ENCODE results near the gene SEZ6L. TPM values are rescaled to one million over a fixed set of nuclear protein-coding genes. Genes with fewer than 3 reads are reported as not detected.

The SEZ6L gene
- total and polyA plus RNA-seq, 12 donors: 0.17 to 16.3 (median 3.9) TPM; not detected in 1

DNA sequence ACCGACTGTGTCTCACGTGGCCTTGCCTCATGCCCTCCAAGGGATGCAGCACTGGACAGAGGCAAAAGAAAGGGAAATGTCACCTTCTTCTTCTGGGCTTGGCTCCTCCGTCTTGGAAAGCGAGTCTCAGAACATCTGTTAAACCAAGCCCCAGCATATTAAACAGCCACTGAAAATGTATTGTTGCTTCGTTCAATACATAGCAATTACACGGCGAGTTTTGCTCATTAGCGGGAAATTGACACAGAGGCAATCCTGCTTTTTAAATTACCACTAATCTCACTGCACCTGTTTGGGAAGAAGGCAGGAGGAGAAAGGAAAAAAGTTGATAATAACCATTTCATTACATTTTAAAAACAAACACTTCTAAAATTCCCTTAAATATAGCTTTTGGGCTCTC lies 72.1 kb downstream of the SEZ6L start:
- no peaks in the 10 kb centered on the region for H3K27me3 ChIP-seq
- WGBS, 4 donors: 68 to 92% (median 87%) methylated on average over 8 of the region's 8 CpGs

DNA sequence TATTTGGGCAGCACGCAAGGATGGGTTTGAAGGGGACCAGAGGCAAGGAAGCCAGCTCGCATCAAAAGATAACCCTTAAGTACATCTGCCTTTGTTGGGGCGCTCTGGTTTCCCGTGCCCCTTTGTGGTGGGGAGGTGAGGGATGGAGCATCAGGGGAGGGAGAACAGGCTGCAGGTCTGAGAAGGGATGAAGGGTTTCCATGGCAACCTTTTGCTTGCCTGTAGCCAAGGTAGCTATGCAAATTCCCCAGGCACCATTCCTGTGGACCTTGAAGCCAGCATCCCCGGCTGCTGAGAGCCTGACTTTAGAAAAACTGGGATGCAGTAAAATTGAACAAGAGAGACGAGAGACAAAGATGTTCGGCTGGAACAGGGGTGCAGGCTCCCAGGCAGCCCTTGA lies 75.7 kb downstream of the SEZ6L start:
- intact Hi-C loops (cut with DNase I): no loop called here
- Histone ChIP-seq H3K27me3 (no peaks in the 10 kb centered on the region), H3K9me3 (replicated peaks in 1 of 3) (no peaks in the 10 kb centered on the region), H3K36me3 (replicated peaks in 1 of 2) (no peaks in the 10 kb centered on the region), H3K4me3 (no peak overlapping the region), H3K27ac (no peak overlapping the region), H3K4me1 (replicated peaks in 1 of 2) (no peaks in the 10 kb centered on the region)
- WGBS, 4 donors: 50 to 79% (median 55%) methylated on average over 6 to 7 of the region's 7 CpGs
- TF ChIP-seq, protein P1, sequence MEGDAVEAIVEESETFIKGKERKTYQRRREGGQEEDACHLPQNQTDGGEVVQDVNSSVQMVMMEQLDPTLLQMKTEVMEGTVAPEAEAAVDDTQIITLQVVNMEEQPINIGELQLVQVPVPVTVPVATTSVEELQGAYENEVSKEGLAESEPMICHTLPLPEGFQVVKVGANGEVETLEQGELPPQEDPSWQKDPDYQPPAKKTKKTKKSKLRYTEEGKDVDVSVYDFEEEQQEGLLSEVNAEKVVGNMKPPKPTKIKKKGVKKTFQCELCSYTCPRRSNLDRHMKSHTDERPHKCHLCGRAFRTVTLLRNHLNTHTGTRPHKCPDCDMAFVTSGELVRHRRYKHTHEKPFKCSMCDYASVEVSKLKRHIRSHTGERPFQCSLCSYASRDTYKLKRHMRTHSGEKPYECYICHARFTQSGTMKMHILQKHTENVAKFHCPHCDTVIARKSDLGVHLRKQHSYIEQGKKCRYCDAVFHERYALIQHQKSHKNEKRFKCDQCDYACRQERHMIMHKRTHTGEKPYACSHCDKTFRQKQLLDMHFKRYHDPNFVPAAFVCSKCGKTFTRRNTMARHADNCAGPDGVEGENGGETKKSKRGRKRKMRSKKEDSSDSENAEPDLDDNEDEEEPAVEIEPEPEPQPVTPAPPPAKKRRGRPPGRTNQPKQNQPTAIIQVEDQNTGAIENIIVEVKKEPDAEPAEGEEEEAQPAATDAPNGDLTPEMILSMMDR (IDR thresholded peaks at IDR 0.05): no peak
- TF ChIP-seq POLR2A (IDR thresholded peaks at IDR 0.05): no peak
- no peak for DNase-seq

More for the DNA sequence above, 72.1 kb downstream of the SEZ6L start:
- intact Hi-C loops (cut with DNase I): no loop called here
- Histone ChIP-seq H3K36me3 (replicated peaks in 1 of 2) (no peaks in the 10 kb centered on the region), H3K9me3 (replicated peaks in 1 of 3) (no peaks in the 10 kb centered on the region), H3K4me1 (replicated peaks in 1 of 2) (peaks cover 0 to 4% of the 10 kb centered on the region in 2 donors), H3K27ac (no peak overlapping the region), H3K4me3 (no peak overlapping the region)
- TF ChIP-seq, protein P1 (IDR thresholded peaks at IDR 0.05): no peak
- TF ChIP-seq POLR2A (IDR thresholded peaks at IDR 0.05): no peak
- no peak for DNase-seq

DNA sequence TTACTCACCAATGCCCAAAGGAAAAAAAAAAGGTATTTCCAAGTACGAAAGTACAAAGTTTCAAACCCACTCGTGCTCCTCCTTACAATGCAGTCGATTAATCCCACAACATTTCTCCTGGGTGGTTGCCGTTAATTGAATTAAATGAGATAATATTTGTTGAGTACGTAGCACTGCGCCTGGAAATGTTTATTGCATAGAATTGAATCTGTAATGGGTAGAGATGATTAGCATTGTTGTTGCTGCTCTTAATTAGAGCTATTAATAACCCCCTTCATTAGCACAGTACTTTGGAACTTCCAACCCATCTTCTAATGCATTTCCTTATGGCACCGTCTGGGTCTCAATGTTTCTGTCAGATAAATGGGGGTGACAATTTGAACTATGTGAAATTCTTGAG lies 77.3 kb downstream of the SEZ6L start:
- intact Hi-C loops (cut with DNase I): no loop called here
- WGBS, 4 donors: 81 to 88% (median 84%) methylated on average over 7 of the region's 7 CpGs
- no peak overlapping the region for H3K27ac ChIP-seq
- H3K9me3 ChIP-seq (replicated peaks in 1 of 3): no peaks in the 10 kb centered on the region
- DNase-seq: no peak
- no peaks in the 10 kb centered on the region for H3K27me3 ChIP-seq
- H3K4me1 ChIP-seq (replicated peaks in 1 of 2): no peaks in the 10 kb centered on the region
- H3K36me3 ChIP-seq (replicated peaks in 1 of 2): no peaks in the 10 kb centered on the region
- H3K4me3 ChIP-seq: no peak overlapping the region
- no peak for TF ChIP-seq POLR2A (IDR thresholded peaks at IDR 0.05)
- TF ChIP-seq, protein P1 (IDR thresholded peaks at IDR 0.05): no peak

DNA sequence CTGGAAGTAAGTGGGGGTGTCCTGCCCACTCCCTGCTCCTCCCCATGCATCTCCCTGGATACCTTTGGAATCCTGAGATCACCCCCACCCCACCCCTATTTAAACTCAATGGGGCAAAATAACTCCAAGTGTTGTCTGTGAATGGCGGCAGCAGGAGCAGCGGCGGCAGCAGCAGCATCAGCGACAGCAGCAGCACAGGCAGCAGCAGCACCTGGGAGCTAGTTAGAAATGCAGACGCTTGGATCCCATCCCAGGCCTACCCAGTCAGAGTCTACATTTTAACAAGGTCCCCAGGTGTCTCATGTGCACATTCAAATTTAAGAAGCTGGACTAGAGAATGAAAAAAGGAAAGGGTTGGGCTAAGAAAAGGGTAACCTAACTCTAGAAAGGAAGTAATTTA lies 82.6 kb downstream of the SEZ6L start:
- no peak for DNase-seq
- Histone ChIP-seq H3K36me3 (replicated peaks in 1 of 2) (no peaks in the 10 kb centered on the region), H3K9me3 (replicated peaks in 1 of 3) (no peaks in the 10 kb centered on the region), H3K4me1 (replicated peaks in 1 of 2) (no peaks in the 10 kb centered on the region), H3K4me3 (no peak overlapping the region), H3K27me3 (peaks cover 3% of the 10 kb centered on the region), H3K27ac (no peak overlapping the region)
- intact Hi-C loops (cut with DNase I): no loop called here
- TF ChIP-seq, protein P1 (IDR thresholded peaks at IDR 0.05): no peak
- TF ChIP-seq POLR2A (IDR thresholded peaks at IDR 0.05): no peak
- 70 to 83% (median 75%) methylated on average over 5 of the region's 5 CpGs for WGBS, 4 donors

Measured in adrenal gland (tissue), 12 donors.